Endothelial cell (in vitro differentiated cells): ENCODE measurements around the gene MRPL52. TPM values are rescaled to one million over a fixed set of nuclear protein-coding genes. Genes with fewer than 3 reads are reported as not detected.

Source experiments
- DNase-seq: peaks from one replicate; pipeline ENCODE4 v3.0.0; 2021; ENCODE audit warnings: low spot score
- H3K27ac Mint-ChIP-seq: one replicate; pipeline ENCODE4 v1.8.0; 2021; ENCODE audit warnings: mixed read lengths, inconsistent platforms; ENCODE audit not compliant: unreplicated experiment
- H3K27me3 Mint-ChIP-seq: one replicate; pipeline ENCODE4 v1.8.0; 2021; ENCODE audit warnings: mild to moderate bottlenecking, moderate library complexity, mixed read lengths, inconsistent platforms; ENCODE audit not compliant: unreplicated experiment
- H3K36me3 Mint-ChIP-seq: one replicate; pipeline ENCODE4 v1.8.0; 2021; ENCODE audit warnings: mild to moderate bottlenecking, low read depth, mixed read lengths, inconsistent platforms; ENCODE audit not compliant: unreplicated experiment
- H3K4me1 Mint-ChIP-seq: one replicate; pipeline ENCODE4 v1.8.0; 2021; ENCODE audit warnings: mild to moderate bottlenecking, mixed read lengths, inconsistent platforms; ENCODE audit not compliant: unreplicated experiment
- H3K4me3 Mint-ChIP-seq: one replicate; pipeline ENCODE4 v1.8.0; 2021; ENCODE audit warnings: mild to moderate bottlenecking, mixed read lengths, inconsistent platforms; ENCODE audit not compliant: unreplicated experiment
- H3K9me3 Mint-ChIP-seq: one replicate; pipeline ENCODE4 v1.8.0; 2021; ENCODE audit warnings: mixed read lengths, inconsistent platforms; ENCODE audit not compliant: unreplicated experiment
- total RNA-seq: library from RNA; stranded (reverse); fragmentation: NEBNext Ultra II Directional; extraction: Animal tissue kit (Norgen Biotek cat#: 25700); gene quantifications from one replicate; pipeline ENCODE4 v1.2.1, GENCODE V29; 2021; ENCODE audit not compliant: unreplicated experiment
- TF ChIP-seq, protein P1 (sequence below): fragments of 200-600 bp; sonication (generic); IDR thresholded peaks from one replicate; pipeline ENCODE4 v1.5.0; 2021; ENCODE audit warnings: antibody characterized with exemption; ENCODE audit not compliant: unreplicated experiment

Gene MRPL52
- total RNA-seq, 1 donor from 2014 or later, result 126 TPM

DNA sequence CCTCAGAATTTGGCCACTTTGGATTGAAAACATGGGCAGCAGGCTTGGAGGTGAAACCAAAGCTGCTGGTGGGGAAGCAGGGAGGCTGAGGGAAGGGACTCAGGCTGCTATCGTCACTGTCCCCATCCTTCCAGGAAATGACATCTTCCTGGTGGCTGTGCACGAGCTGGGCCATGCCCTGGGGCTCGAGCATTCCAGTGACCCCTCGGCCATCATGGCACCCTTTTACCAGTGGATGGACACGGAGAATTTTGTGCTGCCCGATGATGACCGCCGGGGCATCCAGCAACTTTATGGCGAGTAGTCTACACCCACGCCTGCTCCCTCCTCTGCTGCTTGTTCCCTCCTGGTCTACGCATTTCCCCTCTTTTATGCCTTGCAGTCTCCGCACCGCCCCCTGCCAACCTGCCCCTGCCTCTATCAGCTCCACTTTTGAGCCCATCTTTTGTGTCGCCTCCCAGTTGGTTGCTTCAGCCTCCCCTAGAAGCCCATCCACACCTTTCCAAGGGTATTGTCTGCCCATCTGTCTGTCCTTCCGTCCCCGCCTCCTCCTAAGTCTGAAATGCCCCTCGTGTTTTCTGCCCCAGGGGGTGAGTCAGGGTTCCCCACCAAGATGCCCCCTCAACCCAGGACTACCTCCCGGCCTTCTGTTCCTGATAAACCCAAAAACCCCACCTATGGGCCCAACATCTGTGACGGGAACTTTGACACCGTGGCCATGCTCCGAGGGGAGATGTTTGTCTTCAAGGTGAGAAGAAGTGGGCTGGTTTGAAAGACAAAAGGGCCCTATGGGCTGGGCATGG lies 13.6 kb downstream of the MRPL52 start:
- Mint-ChIP-seq H3K4me3 (peak overlapping the region; percentile 79), H3K9me3 (no peaks in the 10 kb centered on the region), H3K27ac (peak overlapping the region; percentile 64), H3K36me3 (peaks cover 57% of the 10 kb centered on the region), H3K4me1 (peaks cover 63% of the 10 kb centered on the region), H3K27me3 (peaks cover 17% of the 10 kb centered on the region)
- no peak for DNase-seq
- TF ChIP-seq, protein P1, sequence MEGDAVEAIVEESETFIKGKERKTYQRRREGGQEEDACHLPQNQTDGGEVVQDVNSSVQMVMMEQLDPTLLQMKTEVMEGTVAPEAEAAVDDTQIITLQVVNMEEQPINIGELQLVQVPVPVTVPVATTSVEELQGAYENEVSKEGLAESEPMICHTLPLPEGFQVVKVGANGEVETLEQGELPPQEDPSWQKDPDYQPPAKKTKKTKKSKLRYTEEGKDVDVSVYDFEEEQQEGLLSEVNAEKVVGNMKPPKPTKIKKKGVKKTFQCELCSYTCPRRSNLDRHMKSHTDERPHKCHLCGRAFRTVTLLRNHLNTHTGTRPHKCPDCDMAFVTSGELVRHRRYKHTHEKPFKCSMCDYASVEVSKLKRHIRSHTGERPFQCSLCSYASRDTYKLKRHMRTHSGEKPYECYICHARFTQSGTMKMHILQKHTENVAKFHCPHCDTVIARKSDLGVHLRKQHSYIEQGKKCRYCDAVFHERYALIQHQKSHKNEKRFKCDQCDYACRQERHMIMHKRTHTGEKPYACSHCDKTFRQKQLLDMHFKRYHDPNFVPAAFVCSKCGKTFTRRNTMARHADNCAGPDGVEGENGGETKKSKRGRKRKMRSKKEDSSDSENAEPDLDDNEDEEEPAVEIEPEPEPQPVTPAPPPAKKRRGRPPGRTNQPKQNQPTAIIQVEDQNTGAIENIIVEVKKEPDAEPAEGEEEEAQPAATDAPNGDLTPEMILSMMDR, result no peak

DNA sequence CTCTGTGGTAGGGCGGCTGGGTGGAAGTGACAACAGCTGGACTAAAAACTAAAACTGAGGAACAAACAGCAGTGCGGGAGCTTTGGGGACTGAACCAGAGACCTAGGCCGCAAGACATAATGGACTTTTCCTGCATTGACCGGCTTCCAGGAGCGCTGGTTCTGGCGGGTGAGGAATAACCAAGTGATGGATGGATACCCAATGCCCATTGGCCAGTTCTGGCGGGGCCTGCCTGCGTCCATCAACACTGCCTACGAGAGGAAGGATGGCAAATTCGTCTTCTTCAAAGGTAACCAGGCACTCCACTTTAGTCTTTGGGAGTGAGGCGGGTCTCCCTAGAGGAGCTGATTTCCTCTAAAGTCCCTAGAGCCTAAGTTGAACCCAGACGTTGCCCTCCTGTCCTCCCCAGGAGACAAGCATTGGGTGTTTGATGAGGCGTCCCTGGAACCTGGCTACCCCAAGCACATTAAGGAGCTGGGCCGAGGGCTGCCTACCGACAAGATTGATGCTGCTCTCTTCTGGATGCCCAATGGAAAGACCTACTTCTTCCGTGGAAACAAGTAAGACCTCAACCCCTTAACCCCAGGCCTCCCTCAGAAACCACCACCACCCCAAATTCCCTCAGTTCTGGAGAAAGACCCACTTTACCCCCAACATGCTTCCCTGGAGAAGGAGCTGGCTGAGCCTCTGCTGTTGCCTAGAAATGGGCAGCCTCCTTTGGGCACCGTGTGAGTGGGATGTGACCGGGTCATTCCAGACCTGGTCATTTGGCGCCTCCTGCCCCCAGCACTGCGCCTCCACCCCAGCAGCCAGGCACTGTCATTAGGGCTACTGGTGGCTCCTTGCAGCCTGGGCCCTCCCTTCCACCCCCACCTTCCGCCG lies 14.8 kb downstream of the MRPL52 start:
- Mint-ChIP-seq H3K4me1 (peaks cover 62% of the 10 kb centered on the region), H3K27me3 (peaks cover 15% of the 10 kb centered on the region), H3K27ac (no peak overlapping the region), H3K9me3 (no peaks in the 10 kb centered on the region), H3K36me3 (peaks cover 53% of the 10 kb centered on the region), H3K4me3 (no peak overlapping the region)
- TF ChIP-seq, protein P1, result no peak
- no peak for DNase-seq

DNA sequence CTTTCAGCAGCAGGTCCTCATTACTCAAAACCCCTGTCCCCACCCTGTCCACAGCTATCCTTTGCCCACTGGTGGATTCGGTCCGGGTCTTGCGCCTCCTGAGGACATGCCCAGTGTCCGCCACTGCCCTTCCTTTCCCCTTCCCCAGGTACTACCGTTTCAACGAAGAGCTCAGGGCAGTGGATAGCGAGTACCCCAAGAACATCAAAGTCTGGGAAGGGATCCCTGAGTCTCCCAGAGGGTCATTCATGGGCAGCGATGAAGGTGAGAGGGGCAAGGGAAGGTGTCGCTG lies 15.4 kb downstream of the MRPL52 start:
- no peak overlapping the region for H3K4me3 Mint-ChIP-seq
- H3K9me3 Mint-ChIP-seq, result no peaks in the 10 kb centered on the region
- no peak overlapping the region for H3K27ac Mint-ChIP-seq
- TF ChIP-seq, protein P1, result no peak
- H3K36me3 Mint-ChIP-seq, result peaks cover 53% of the 10 kb centered on the region
- peaks cover 57% of the 10 kb centered on the region for H3K4me1 Mint-ChIP-seq
- H3K27me3 Mint-ChIP-seq, result peaks cover 16% of the 10 kb centered on the region
- DNase-seq, result no peak

DNA sequence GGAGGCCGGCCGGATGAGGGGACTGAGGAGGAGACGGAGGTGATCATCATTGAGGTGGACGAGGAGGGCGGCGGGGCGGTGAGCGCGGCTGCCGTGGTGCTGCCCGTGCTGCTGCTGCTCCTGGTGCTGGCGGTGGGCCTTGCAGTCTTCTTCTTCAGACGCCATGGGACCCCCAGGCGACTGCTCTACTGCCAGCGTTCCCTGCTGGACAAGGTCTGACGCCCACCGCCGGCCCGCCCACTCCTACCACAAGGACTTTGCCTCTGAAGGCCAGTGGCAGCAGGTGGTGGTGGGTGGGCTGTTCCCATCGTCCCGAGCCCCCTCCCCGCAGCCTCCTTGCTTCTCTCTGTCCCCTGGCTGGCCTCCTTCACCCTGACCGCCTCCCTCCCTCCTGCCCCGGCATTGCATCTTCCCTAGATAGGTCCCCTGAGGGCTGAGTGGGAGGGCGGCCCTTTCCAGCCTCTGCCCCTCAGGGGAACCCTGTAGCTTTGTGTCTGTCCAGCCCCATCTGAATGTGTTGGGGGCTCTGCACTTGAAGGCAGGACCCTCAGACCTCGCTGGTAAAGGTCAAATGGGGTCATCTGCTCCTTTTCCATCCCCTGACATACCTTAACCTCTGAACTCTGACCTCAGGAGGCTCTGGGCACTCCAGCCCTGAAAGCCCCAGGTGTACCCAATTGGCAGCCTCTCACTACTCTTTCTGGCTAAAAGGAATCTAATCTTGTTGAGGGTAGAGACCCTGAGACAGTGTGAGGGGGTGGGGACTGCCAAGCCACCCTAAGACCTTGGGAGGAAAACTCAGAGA lies 16.3 kb downstream of the MRPL52 start:
- Mint-ChIP-seq H3K27ac (peak overlapping the region; percentile 31), H3K4me1 (peaks cover 52% of the 10 kb centered on the region), H3K4me3 (no peak overlapping the region), H3K27me3 (peaks cover 16% of the 10 kb centered on the region), H3K36me3 (peaks cover 49% of the 10 kb centered on the region), H3K9me3 (no peaks in the 10 kb centered on the region)
- TF ChIP-seq, protein P1, result no peak
- no peak for DNase-seq
